Middle frontal gyrus (tissue), 1 donor: Measurements from ENCODE around the gene HRAS.
"Not testable (repeated sequence)": the region's sequence is repeated elsewhere in the genome, so short reads cannot be mapped to it uniquely, and the experiment has no call there.

ENCODE experiments used
- DNase-seq: peaks from one replicate; pipeline ENCODE4 v3.0.0-alpha.2; 2015; ENCODE audit warnings: low spot score; ENCODE audit errors: extremely low spot score

Gene HRAS

DNA sequence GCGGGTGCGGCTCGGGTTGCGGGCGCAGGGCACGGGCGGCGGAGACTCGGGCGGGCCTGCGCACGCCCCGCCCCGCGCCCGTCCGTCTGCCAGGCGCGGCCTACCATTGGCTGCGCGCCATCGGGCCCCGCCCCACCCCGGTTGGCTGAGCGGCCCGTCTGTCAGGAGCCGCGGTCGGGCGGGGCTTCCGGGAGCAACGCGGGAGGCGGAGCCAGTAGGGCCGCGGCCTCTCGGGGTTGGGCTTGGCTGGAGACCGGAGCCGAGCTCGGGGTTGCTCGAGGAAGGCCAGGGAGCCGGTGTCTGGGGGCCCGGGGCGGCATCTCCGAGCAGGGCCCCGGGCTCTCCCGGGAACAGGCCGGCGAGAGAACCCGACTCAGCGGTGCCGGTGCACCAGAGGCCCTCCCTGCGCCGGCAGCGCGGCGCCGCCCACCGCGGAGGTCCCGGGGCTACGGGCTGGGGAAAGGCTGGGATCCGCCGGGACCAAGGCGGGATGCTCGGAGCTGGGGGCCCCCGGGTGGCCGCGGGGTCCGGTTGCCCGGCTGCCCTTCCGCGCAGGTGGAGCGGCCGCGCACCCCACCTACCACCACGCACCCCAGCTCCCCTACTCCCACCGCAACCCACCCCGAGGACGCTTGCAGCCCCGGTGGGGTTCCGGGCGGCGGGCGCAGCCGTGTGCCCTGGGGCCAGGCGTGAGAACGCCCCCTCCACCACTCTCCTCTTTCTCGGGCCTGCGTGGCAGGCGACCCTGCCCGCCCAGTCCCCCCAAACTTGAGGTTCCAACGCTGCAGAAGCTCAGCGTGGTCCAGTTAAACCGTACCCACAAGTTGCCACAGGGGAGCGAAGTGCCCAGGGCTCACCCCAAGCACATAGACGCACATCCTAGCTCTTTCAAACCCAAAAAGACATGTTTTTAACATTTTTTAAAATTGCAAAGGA lies at the start of gene HRAS:
Gene HRAS (minus strand): TSS at position 58 of the 936 bp plus-strand sequence.
- DNase-seq = peak; percentile 89

DNA sequence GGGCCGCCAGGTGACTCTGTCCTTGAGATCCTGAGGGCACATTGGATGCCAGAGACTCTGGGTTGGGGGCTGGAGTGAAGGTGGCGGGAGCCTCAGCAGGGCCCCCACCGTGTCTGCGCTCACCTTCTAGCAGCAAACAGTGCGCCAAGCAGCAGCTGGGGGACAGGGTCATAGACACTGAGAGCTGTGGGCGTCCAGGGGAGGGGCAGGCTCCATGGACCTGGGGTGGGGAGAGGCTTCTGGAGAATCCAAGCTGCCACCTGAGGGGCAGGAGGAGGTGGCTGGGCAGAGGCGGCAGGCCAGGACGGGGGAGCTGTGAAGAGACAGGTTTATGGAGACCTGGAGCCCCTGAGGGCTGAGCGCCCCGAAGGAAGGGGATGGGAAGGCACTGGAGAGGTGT lies 48.9 kb upstream of the HRAS start:
- DNase-seq = no peak

DNA sequence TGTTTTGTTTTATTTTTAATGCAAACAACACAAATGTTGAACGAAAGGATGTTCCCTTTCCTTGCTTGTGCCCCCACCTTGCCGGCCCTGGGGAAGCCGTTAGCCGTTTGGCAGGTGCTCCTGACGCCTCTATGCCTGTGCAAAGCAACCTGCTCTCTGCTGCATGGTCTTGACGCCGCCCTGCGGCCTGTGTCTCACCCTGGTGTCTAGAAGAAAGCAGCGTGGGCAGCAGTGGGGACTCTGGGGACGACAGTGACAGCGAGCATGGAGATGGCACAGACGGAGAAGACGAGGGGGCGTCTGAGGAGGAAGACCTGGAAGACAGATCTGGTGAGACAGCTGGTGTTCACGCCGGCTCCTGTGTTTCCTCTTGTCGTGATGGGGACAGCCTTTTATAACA lies 46.4 kb upstream of the HRAS start:
- peak; percentile 73 for DNase-seq

DNA sequence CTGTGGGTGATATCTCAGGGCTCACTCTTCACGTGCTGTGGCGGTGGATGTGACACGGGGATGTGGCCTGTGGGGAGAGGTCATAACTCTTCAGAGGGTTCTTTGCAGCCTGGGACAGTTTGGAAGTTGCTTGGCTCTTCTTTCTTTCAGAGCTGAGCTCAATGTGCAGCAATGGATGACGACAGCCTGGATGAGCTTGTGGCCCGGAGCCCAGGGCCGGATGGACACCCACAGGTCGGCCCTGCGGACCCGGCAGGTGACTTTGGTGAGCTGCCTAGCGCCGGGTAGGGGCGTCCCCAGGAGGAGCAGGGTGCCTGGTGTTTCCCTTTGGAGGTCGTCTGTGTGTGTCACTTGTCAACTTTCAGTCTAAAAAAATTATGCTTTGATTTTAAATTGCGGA lies 46.0 kb upstream of the HRAS start:
- no peak for DNase-seq

DNA sequence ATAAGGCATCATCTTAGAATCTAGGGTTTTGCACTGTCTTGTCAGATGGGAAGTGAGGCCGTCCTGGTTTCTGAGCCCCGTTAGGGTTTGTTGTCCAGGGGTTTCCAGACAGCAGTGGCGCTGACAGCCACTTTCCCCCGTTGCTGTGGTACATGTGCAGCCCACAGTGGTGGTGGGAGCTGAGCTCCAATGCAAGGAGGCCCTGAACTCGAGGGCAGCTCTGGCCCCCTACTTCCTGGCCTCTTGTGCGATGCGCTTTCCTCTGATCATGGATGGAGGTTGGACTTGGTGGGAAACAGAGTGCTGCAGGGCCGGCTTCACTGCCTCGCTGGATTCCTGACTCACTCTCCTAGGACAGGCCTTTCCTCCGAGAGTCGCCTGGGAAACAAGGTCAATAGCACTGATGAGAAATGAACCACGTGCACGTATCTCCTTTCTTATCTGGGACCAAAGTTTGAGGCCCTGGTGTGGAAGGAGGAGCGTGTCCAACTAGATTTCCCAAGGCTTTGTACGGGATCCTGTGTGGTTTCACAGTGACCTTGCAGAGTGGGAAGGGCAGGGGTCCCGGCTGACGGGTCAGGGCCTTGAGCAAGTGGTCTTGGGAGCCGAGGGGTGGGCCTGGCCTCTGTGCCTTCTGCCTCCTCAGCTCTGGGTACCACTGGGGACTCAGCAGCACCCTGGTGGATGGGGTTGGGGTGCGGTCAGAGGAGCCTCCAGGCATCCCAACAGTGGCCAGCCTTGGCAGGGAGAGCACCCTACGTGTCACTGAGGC lies 44.6 kb upstream of the HRAS start:
- no peak for DNase-seq

DNA sequence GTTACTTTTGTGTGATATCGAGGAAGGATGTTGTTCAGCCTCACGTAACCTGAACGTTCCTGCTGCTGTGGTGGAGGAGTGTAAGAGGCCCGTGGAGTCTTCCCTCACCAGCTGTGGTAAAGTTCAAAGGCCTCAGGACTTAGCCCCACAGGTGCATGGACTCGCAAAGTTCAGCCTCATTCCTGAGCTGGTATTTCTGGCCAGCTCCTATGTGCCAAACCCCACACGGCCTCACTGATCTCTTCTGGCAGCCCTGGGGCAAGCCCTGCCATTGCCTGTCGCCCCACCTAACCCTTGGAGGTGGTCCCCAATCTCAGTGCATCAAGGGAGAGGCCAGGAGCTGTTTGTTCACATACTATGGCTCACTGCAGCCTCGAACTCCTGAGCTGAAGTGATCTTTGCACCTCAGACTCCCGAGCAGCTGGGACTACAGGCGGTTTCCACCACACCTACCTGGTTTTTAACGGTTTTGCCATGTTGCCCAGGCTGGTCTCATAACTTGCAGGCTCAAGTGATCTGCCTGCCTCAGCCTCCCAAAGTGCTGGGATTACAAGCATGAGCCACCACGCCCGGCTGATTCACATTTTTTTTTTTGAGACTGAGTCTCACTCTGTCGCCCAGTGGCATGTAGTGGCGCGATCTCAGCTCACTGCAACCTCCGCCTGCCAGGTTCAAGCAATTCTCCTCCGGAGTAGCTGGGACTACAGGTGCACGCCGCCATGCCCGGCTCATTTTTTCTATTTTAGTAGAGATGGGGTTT lies 43.1 kb upstream of the HRAS start:
- no peak for DNase-seq

DNA sequence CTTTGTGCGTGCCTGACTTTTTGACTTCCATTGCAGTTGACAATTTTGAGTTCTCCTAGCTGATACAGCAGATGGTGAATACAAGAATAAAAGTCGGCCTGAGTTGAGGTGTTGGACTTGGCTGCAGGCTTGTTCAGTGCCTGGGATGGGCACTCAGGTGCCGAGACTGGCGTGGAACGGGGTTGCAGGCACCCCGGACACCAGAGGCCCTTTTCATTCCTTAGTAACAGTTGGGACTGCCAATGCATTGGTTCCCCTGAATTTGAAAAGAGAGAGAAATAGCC lies 42.2 kb upstream of the HRAS start:
- no peak for DNase-seq

DNA sequence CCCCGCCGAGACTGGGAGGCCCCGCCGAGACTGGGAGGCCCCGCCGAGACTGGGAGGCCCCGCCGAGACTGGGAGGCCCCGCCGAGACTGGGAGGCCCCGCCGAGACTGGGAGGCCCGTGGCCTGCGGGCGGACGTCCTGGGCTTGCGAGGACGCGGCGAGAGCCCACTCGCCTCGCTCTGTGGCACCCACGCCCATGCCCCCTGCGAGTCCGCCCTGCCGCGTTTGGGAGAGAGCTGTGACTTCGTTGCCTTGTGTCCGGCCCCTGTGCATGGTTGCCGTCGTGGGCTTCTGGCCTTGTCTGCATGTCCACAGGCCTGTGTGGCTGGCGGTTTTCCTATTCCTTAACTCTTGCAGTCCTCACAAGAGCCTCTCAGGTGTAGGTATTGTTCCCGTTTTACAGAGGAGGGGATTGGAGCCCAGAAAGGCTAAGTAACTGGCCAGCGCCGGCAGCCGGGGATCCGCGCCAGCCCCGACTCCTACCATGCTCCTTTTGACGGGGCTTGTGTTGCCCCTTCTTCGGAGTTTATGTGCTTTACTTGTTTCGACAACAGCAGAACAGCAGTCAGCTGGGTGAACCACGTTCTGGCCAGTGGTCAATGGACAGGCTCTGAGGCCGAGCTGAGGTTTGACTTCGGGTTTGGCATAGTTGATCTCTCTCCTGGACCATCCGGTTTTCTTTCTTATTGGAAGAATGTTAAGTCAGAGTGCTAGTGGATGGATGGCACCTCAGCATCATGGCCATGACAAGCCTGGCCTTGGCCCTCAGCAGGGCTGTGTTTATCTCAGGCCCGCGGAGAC lies 41.6 kb upstream of the HRAS start:
- DNase-seq = no peak

DNA sequence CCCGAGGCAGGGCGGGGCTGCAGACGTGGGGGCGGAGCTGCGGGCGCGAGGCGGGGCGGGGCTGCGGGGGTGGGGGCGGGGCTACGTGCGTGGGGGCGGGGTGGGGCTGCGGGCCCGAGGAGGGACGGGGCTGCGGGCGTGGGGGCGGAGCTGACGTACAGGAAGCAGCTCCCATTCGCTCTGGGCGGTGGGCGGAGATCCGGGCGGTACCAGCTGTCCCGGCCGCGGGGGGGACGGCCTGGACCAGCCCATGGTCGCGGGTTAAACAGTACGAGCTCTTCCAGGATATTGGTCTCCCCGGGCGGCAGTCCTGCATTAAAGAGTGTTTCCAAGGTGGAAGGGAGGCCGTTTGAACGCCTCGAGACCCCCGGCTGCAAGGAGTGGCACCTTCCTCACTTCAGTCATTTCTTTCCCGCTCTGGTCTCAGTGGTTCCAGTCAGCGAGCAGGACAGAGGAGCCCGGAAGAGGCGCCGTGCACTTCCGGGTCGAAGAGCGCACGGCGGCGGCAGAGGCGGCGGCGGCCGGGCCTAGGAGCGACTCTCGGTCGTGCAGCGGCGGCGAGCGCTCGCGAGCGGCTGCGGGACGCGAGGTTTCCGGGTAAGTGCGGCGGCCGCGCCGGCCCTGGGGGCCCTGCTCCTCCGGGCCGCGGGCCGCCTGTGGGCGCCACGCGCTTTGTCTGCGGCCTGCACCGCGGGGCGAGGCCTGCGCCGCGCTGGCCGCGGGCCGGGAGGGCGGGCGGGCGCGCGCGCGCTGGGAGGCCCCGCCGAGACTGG lies 40.8 kb upstream of the HRAS start, which contains the start of gene PHRF1:
Gene PHRF1 (plus strand): TSS at position 475 of the 773 bp plus-strand sequence. CDS start 5,043 bp downstream, outside the sequence.
- peak; percentile 88 for DNase-seq

DNA sequence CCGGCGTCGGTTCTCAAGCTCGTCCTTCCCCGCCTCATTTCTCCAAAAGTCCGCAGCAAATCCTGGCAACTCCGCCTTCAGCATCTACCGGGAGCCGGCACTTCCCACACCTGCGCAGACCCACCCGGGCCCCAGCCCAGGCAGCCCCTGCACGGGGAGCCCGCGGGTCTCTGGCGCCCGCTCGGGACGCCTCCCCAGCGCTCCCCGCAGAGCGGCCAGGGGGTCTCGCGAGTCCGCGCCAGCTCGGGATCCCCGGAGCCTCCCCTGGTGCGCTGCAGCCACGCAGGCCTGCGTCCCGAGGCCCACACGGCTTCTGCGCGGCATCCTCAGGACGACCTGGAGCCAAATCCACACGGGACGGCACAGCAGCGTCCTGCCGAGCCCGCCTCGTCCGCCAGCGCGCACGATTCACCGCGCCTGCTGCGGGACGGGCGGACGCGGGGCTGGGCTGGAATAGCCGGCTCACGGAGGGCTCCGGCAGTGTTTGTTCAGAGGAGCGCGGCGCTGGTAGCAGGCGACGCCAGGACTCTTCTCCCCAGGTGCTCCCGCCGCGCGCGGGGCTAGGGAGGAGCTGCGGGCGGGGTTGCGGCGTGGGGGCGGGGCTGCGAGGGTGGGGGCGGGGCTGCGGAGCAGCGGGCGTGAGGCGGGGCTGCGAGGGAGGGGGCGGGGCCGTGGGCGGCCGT lies 40.1 kb upstream of the HRAS start:
- DNase-seq = peak; percentile 16

DNA sequence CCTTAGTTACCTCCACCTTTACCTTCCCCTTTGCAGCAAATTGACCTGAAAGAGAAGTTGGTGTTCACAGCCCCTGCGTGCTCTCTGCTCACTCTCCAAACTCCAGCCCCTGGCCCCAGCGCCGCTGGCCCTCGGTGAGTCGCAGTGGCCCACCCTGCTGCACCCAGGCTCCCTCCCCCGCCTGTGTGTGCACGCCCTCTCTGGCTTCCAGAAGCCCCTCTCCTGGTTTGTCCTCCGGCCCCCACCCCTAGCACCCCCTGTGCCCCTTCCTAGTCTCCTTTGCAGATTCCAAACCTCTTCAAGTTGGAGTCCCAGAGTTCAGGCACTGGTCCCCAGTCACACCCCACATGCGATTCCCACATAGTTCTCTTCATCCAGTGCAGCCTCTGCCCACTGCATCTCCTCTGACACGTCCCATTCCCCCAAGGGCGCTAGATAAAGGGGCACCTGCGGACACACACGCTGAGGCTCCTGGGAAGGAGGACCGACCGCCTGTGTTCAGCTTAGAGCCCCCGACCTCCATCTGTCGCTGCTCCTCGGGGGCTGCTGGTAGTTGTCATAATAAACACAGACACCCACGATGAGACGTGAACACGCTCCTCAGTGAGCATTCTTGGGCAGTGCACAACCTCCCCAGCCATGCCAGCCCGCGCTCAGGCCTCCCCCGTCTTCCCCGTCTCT lies 39.4 kb upstream of the HRAS start:
- DNase-seq = no peak

DNA sequence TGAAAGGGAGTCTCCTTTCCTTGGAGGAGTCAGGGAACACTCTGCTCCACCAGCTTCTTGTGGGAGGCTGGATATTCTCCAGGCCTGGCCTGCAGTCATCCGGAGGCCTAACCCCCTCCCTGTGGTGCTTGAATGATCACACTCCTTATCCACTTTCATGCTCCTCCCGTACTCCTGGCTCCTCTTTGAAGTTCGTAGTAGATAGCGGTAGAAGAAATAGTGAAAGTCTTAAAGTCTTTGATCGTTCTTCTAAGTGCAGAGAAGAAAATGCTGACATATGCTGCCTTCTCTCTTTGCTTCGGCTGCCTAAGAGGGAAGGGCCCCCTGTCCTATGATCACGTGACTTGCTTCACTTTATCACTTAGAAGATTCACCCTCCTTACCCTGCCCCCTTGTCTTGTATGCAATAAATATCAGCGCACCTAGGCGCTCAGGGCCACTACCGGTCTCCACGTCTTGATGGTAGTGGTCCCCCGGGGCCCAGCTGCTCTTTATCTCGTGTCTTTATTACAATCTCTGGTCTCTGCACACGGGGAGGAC lies 38.7 kb upstream of the HRAS start:
- not testable (repeated sequence) for DNase-seq

DNA sequence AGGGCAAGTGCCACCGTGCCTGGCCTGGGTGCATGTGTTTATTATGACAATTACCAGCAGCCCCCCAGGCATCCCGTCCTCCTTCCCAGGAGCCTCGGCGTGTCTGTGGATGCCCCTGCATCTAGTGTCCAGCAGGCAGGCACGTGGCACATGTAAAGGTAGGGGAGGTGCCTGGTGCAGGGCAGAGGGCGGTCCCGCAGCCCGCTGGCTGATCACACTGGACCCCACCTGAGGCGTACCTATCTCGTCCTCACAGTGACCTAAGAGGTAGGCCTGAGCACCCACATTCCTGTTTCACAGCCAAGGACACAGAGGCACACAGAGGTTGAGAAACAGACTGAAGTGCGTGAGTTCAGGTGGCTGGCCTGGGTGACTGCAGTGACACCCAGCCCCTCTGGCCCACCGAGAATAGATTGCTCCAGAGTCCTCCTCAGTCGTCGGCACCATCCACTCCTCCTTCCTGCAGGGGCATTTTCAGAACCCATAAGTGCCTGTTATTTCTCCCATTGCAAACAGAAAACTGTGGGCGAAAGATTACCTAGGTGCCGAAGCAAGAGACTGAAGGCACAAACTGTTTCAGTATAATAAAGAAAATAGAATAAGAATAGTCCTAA lies 37.9 kb upstream of the HRAS start:
- no peak for DNase-seq

DNA sequence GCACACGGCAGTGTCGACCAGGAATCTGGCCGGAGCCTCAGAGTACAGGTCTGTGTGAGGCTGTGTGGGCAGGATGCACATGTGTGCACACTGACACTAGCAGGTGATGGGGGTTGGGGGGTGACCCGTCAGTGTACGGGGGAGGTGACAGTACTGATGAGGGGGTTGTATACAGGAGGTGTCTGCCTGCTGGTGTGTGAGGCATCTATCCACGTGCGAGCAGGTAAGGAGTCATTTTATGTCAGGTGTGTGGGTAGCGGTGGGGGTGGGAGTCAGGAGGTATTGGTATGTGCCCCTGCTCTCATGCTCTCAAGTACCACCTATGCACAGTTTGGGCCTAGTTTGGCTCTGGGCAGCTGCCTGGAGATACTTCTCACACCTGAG lies 36.4 kb upstream of the HRAS start:
- no peak for DNase-seq

DNA sequence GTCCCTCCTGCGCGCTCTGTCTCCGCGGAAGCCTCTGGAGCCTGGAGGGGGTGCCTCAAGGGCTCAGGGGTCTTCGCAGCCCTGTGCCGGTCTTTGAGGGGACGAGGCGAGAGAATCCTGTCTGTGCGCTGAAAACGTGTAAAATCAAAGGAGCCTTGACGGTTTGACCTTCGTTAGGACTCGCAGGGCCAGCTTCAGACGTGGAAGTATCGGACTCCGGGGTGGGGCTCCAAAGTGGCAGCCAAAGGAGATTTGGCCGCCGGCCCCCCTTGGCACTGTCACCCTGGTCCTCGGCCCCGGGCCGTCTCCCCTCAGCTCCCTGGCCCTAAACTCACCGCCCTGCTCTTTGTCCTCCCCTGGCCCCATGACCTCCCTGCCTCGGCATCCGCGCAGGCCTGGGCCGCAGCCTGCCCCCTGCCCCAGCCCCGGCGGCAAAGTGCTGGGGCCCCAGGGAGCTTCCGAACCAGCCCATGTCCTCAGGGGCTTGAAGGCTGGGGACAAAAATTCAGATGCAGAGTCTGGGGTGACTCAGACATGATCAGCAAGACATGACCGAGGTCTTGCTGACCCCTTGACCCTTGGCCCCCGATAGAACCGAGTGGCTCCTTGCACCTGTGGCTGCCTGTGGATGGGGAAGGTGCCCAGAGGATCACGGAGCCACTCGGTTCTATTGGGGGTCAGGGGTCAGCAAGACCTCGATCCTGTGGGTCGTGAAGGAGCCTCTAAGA lies 33.9 kb upstream of the HRAS start:
- no peak for DNase-seq

DNA sequence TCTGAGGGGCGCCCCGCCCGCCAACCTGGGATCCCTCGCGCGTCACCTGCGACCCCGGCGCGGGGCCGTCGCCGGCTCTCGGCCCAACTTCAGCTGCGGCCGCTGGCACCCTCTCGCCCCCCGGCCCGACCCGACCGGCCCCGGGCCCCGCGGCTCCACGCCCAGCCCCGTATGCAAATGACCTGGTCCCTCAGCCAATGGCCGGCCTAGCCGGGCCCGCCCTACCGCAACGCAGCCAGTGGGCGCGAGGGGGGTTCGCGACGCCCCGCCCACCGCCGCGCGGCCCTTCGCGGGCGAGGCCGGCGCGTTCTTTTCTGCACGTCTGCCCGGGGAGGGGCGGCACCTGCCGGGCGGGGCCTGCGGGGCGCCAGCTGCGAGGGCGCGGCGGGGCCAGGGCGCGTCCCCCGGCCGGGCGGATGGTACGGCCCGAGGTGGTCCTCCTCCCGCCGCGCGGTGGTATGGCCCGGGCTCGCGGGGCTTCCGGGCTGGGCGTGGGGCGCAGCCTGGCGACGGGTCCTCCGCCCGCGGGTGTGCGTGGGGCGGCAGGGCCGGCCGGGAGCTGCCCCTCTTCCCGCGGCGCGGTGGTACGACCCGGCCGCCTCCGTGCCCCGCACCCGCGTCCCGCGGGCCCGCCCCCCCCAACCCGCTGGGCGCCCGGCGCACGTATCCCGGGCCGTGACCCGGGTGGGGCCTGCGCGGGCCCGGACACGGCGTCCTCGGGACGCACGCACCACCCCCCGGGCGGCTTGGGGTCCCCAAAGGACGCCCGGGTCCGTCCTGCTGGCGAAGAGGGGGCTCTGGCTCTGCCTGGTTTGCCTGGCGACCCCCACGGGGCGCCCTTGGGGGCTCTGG lies 33.2 kb upstream of the HRAS start:
- peak; percentile 85 for DNase-seq
